HG03280 (cell line): ENCODE data around the gene GATC.

Experiments
- ATAC-seq: cut with Tn5 transposase; IDR thresholded peaks from one replicate; pipeline ENCODE4 v1.9.1; 2021; ENCODE audit warnings: mild to moderate bottlenecking, moderate library complexity; ENCODE audit not compliant: unreplicated experiment

The GATC gene

GRCh38 chr12:120445911-120446843, at the start of gene GATC, which contains the start of gene TRIAP1:
TSS of gene GATC (plus strand) at chr12:120446444. CDS start at chr12:120446481, 37 bp downstream.
TSS of gene TRIAP1 (minus strand) at chr12:120446384. CDS start at chr12:120446372, 12 bp downstream.
- peak; percentile 94 for ATAC-seq

DNA sequence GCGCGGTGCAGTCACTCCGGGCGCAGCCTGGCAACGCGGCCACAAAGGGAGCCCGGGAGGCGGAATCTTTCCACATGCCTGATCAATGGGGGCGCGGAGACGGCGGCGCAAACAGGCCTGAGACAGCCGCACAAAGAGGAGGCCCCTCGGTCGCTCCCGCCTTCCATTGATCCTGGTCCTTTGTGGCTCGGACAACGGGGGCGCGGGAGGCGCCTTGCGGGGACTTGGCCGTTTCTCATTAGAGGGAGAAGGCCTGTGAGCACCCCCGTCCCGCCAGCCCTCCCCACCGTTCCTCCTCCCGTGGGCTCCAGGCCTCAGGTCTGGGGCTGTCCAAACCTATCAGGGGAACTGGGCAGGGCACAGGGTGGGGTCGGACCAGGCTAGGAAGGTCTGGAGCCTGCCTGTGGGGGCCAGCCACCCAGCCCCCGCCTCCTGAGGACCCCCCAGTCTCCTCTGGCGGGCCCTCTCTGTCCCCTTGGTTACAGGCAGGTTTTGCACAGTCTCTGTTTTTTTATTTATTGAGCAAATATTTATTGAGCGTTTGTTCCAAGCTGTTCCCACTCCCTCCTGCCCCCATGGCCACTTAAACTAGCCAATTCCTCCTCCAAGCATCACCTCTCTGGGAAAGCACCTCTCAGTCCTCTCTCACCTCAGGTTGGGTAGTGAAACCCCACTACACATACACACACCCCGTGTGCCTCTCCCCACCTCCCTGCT, 48.3 kb upstream of the GATC start:
- no peak for ATAC-seq

GRCh38 chr12:120399531-120399930, 46.7 kb upstream of the GATC start:
- ATAC-seq, result no peak

DNA sequence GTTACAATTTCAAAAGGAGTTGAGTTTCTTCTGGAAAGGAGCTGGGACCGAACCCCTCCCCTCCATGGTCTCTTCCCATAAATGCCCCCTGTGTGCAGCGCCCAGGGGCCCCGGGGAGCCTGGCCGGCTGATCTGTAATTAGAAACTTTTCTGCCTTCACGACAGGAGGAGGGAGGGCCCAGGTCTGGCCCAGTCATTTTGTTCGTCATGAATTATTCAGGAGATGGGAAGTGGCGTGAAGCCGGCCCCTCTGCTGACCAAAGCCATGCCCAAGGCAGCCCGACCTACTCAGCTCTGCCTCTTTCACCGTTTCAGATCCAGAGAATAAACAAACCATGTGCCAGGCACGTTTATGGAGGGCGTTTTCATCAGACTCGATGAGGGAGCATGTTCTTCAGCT, 44.0 kb upstream of the GATC start:
- no peak for ATAC-seq

DNA sequence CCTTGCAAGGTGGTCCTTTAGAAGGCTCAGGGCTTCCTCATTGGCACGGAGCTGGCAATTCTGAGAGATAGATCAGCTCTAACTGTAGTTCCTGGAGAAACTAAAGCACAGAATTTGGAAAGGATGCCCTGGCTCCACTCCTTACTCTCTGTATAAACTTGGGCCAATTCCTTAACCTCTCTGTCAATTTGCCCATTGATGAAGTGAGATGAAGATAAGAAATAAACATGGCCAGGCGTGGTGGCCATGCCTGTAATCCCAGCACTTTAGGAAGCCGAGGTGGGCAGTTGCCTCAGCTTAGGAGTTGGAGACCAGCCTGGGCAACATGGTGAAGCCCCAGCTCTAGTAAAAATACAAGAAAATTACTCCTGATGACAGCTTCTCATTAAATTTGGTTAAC, 42.4 kb upstream of the GATC start:
- no peak for ATAC-seq

GRCh38 chr12:120404271-120404670, 42.0 kb upstream of the GATC start:
- ATAC-seq, result no peak

DNA sequence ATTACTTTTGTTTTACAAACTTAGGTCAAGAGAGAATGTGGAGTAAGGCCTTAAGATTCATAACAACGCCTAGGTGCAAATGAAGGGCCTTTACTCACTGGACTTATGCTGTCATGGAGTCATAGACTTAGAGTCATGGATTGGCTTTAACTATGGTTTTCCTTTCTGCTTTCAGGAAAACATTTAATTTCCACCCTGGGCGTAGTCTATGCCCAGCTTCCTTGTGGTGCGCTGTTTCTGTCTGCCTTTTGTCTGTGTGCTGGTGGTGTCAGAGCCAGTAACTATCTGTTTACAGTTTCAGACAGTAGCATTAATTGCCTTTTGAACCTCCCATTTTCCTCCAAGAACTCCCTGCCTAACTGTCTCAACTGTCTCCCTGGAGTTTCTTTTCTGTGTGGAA, 40.2 kb upstream of the GATC start:
- ATAC-seq, result no peak

- ATAC-seq, result no peak
These were observed 39.7 kb upstream of the GATC start for GRCh38 chr12:120406553-120406952.

- no peak for ATAC-seq
These were observed 37.5 kb upstream of the GATC start for GRCh38 chr12:120408771-120409170.

DNA sequence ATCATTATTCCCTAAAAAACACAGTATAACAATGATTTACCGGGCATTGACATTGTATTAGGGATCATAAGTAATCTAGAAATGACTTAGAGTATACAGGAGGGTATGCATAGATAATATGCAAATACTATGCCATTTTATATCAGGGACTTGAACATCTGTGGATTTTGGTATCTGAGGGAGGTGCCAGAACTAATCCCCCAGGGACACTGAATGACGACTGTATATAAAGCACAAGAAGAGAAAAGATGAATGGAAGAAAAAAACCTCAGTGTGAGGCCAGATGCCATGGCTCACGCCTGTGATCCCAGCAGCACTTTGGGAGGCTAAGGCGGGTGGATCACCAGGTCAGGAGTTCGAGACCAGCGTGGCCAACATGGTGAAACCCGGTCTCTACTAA, 33.8 kb upstream of the GATC start:
- no peak for ATAC-seq

GRCh38 chr12:120413901-120414695, 32.1 kb upstream of the GATC start:
- ATAC-seq, result no peak

DNA sequence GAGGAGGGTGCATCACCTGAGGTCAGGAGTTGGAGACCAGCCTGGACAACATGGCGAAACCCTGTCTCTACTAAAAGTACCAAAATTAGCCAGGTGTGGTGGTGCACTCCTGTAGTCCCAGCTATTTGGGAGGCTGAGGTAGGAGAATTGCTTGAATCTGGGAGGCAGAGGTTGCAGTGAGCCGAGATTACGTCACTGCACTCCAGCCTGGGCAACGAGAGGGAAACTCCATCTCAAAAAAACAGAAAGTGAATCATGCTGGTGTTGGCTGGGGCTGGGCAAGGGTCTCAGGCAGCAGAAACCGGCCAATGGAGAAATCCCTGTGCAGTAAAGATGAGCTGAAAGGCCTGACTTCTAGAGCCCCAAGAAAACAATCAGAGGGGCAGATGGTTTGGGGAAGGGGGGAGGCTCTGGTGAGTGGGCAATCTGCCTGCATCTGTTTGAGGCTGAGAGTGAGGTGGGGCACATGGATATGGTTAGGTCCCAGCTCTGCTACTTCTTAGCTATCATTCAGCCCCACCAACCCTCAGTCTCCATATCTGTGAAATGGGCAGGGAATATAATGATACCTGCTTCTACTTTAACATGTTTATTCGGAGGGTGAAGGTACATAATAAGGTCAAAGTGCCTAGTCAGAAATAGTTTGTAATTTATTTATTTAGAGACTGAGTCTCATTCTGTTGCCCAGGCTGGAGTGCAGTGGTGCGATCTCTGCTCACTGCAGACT, 29.6 kb upstream of the GATC start:
- no peak for ATAC-seq

- no peak for ATAC-seq
These were observed 28.2 kb upstream of the GATC start for GRCh38 chr12:120417917-120418580.

GRCh38 chr12:120421701-120422100, 24.5 kb upstream of the GATC start:
- ATAC-seq, result no peak

GRCh38 chr12:120422892-120423456, 23.3 kb upstream of the GATC start:
- ATAC-seq, result no peak

DNA sequence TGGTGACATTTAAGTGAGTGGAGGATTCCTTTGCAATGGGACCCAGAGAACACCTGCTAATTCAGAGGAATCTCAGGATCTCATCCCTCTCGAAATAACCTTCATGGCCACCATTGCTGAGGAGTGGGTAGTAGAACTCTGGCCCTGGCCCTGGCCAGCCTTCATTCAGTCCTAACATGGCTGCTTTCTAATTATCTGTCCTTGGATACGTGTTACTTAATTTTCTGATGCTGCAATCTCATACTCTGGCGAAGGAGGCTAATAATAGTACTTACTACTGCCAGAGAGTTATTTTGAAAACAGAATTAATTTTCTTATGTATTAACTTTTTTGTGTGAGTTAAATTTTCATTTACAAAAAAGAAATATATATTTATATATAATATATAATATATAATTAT, 20.4 kb upstream of the GATC start:
- no peak for ATAC-seq

- no peak for ATAC-seq
These were observed 17.5 kb upstream of the GATC start for GRCh38 chr12:120428597-120429229.

DNA sequence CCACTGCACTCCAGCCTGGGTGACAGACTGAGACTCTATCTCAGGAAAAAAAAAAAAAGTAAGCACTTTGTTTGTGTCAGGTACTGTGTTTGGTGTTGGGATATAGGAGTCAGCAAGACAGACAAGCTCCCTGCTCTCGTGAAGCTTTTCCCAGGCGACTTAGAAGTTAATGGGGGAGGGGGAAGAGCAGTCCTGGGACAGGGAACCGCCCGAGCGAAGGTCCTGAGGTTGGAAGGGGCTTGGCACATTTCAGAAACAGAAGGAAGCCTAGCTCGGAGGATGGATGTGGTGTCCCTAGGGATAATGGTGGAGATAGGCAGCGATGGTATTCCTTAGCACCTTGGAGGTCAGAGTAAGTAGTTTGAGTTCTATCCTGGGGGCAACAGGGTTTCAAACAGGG, 16.9 kb upstream of the GATC start:
- no peak for ATAC-seq
